Measurements from ENCODE around the gene CEP152. TPM values are rescaled to one million over a fixed set of nuclear protein-coding genes. Genes with fewer than 3 reads are reported as not detected.
A peak's percentile ranks its signal among the peaks of the same experiment; 100 is the strongest.

CEP152 gene
- total RNA-seq, 2 donors from 2014 or later, result 12.3 to 19.1 TPM

- H3K4me3 ChIP-seq (ENCODE audit: low read length), result no peak overlapping the region
- no peak overlapping the region for H3K27ac ChIP-seq (ENCODE audit: low read depth, low read length)
- H3K36me3 ChIP-seq (ENCODE audit: control insufficient read depth, insufficient read depth, low read length), result peaks cover 27% of the 10 kb centered on the region
- H3K27me3 Mint-ChIP-seq (ENCODE audit: insufficient read depth), result no peaks in the 10 kb centered on the region
- no peaks in the 10 kb centered on the region for H3K27me3 ChIP-seq (ENCODE audit: control insufficient read depth, insufficient read depth, low read length, poor library complexity, severe bottlenecking)
- H3K27ac Mint-ChIP-seq, result no peak overlapping the region
- no peaks in the 10 kb centered on the region for H3K9me3 Mint-ChIP-seq
- no peak overlapping the region for H3K9ac ChIP-seq (ENCODE audit: extremely low read depth, low read length, poor library complexity, severe bottlenecking)
- peaks cover 18% of the 10 kb centered on the region for H3K4me1 Mint-ChIP-seq
- no peak for DNase-seq
- no peak overlapping the region for H3K4me3 Mint-ChIP-seq
- H3K36me3 Mint-ChIP-seq (ENCODE audit: low read depth), result peaks cover 15% of the 10 kb centered on the region
- peaks cover 15% of the 10 kb centered on the region for H3K4me1 ChIP-seq (ENCODE audit: control insufficient read depth, insufficient read depth, low read length)
- H3K9me3 ChIP-seq (ENCODE audit: control insufficient read depth, low read length), result no peaks in the 10 kb centered on the region
- WGBS, 2 experiments (ENCODE audit: insufficient coverage in 1 of 2, insufficient read length in 1 of 2), result 80 to 100% methylated on average over 1 of the region's 2 CpGs
- TF ChIP-seq CTCF (conservative IDR thresholded peaks at IDR 0.05), result no peak
Measured at GRCh38 chr15:48761393-48762158, 49.3 kb downstream of the CEP152 start.

DNA sequence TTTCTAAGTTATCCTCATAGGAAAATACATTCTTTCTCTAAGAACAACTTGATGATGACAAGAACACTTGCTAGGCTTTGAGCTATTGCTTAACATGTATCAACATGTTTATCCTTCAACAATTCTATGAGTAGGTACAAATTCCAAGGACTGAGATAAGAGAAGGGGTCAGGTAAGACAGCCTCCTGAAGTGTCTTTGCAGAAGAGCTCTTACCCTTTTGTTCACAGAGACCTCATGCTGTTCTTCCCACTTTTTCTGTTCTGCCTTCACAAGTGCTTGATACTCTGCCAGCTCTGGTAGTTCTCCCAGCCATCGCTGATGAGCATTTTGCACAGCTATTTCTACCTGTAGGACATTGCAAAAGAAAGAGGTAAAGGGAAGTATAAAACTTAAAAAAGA, 50.9 kb downstream of the CEP152 start:
- peaks cover 12% of the 10 kb centered on the region for H3K36me3 Mint-ChIP-seq (ENCODE audit: low read depth)
- peak; percentile 56 for DNase-seq
- no peaks in the 10 kb centered on the region for H3K9me3 Mint-ChIP-seq
- H3K27me3 Mint-ChIP-seq (ENCODE audit: insufficient read depth), result no peaks in the 10 kb centered on the region
- H3K27ac ChIP-seq (ENCODE audit: low read depth, low read length), result no peak overlapping the region
- H3K4me3 ChIP-seq (ENCODE audit: low read length), result no peak overlapping the region
- no peak overlapping the region for H3K27ac Mint-ChIP-seq
- peaks cover 15% of the 10 kb centered on the region for H3K4me1 ChIP-seq (ENCODE audit: control insufficient read depth, insufficient read depth, low read length)
- H3K9ac ChIP-seq (ENCODE audit: extremely low read depth, low read length, poor library complexity, severe bottlenecking), result no peak overlapping the region
- H3K27me3 ChIP-seq (ENCODE audit: control insufficient read depth, insufficient read depth, low read length, poor library complexity, severe bottlenecking), result no peaks in the 10 kb centered on the region
- no peak overlapping the region for H3K4me3 Mint-ChIP-seq
- H3K4me1 Mint-ChIP-seq, result peaks cover 15% of the 10 kb centered on the region
- H3K9me3 ChIP-seq (ENCODE audit: control insufficient read depth, low read length), result no peaks in the 10 kb centered on the region
- peaks cover 27% of the 10 kb centered on the region for H3K36me3 ChIP-seq (ENCODE audit: control insufficient read depth, insufficient read depth, low read length)
- TF ChIP-seq CTCF (conservative IDR thresholded peaks at IDR 0.05), result no peak
- 82 to 100% methylated on average over 1 of the region's 1 CpG for WGBS, 2 experiments (ENCODE audit: insufficient coverage in 1 of 2, insufficient read length in 1 of 2)

GRCh38 chr15:48757661-48758060, 53.2 kb downstream of the CEP152 start:
- no peak overlapping the region for H3K4me3 Mint-ChIP-seq
- Histone ChIP-seq H3K36me3 (ENCODE audit: control insufficient read depth, insufficient read depth, low read length) (peaks cover 19% of the 10 kb centered on the region), H3K27ac (ENCODE audit: low read depth, low read length) (no peak overlapping the region), H3K27me3 (ENCODE audit: control insufficient read depth, insufficient read depth, low read length, poor library complexity, severe bottlenecking) (no peaks in the 10 kb centered on the region), H3K9ac (ENCODE audit: extremely low read depth, low read length, poor library complexity, severe bottlenecking) (no peak overlapping the region), H3K4me1 (ENCODE audit: control insufficient read depth, insufficient read depth, low read length) (peaks cover 15% of the 10 kb centered on the region), H3K4me3 (ENCODE audit: low read length) (no peak overlapping the region), H3K9me3 (ENCODE audit: control insufficient read depth, low read length) (no peaks in the 10 kb centered on the region)
- no peak overlapping the region for H3K27ac Mint-ChIP-seq
- no peak for TF ChIP-seq CTCF (conservative IDR thresholded peaks at IDR 0.05)
- no peaks in the 10 kb centered on the region for H3K9me3 Mint-ChIP-seq
- DNase-seq, result no peak
- peaks cover 19% of the 10 kb centered on the region for H3K36me3 Mint-ChIP-seq (ENCODE audit: low read depth)
- H3K4me1 Mint-ChIP-seq, result peaks cover 15% of the 10 kb centered on the region
- H3K27me3 Mint-ChIP-seq (ENCODE audit: insufficient read depth), result no peaks in the 10 kb centered on the region
- 93 to 100% methylated on average over 1 of the region's 1 CpG for WGBS, 2 experiments (ENCODE audit: insufficient coverage in 1 of 2, insufficient read length in 1 of 2)

Data from endodermal cell (in vitro differentiated cells).